Loucy (cell line): ENCODE measurements around the gene ZSCAN5B.
"Not testable (repeated sequence)": the region's sequence is repeated elsewhere in the genome, so short reads cannot be mapped to it uniquely, and the experiment has no call there.

Experiments used
- H2AFZ ChIP-seq: fragments of 200-600 bp; sonication (generic); 2 replicates; pipeline ENCODE4 v1.6.0; 2016; ENCODE audit warnings: antibody characterized with exemption, mild to moderate bottlenecking, low read length, moderate library complexity
- H3F3A ChIP-seq: fragments of 200-600 bp; 2 replicates; pipeline ENCODE4 v1.6.0; 2016; ENCODE audit warnings: antibody characterized with exemption, low read depth, mild to moderate bottlenecking
- H3K27me3 ChIP-seq: fragments of 200-600 bp; sonication (generic); 2 replicates; pipeline ENCODE4 v1.6.1; 2014; ENCODE audit warnings: low read length, mild to moderate bottlenecking; ENCODE audit not compliant: insufficient read depth, poor library complexity, severe bottlenecking
- H3K36me3 ChIP-seq: fragments of 200-600 bp; sonication (generic); 2 replicates; pipeline ENCODE4 v1.6.1; 2016; ENCODE audit warnings: low read length; ENCODE audit not compliant: insufficient read depth
- H3K4me1 ChIP-seq: fragments of 200-600 bp; sonication (generic); 2 replicates; pipeline ENCODE4 v1.5.1; 2014; ENCODE audit warnings: low read length, mild to moderate bottlenecking; ENCODE audit not compliant: insufficient read depth, poor library complexity, severe bottlenecking
- H3K4me2 ChIP-seq: fragments of 200-600 bp; sonication (generic); 2 replicates; pipeline ENCODE4 v1.6.0; 2014; ENCODE audit warnings: antibody characterized with exemption, low read length, low read depth, mild to moderate bottlenecking; ENCODE audit not compliant: poor library complexity, severe bottlenecking
- H3K4me3 ChIP-seq: fragments of 200-600 bp; sonication (generic); 2 replicates; pipeline ENCODE4 v1.5.1; 2014; ENCODE audit warnings: low read length, mild to moderate bottlenecking, mixed read lengths; ENCODE audit not compliant: poor library complexity, severe bottlenecking
- H3K79me2 ChIP-seq: fragments of 200-600 bp; sonication (generic); 2 replicates; pipeline ENCODE4 v1.6.1; 2014; ENCODE audit warnings: low read length; ENCODE audit not compliant: insufficient read depth
- H3K9ac ChIP-seq: fragments of 200-600 bp; sonication (generic); 2 replicates; pipeline ENCODE4 v1.6.0; 2014; ENCODE audit warnings: mild to moderate bottlenecking, low read depth, low read length, moderate library complexity; ENCODE audit not compliant: poor library complexity, severe bottlenecking
- H3K9me2 ChIP-seq: fragments of 200-600 bp; sonication (generic); replicated peaks from 2 replicates; pipeline ENCODE4 v1.6.1; 2016; ENCODE audit warnings: low read depth, low read length, mixed read lengths
- H3K9me3 ChIP-seq: fragments of 200-600 bp; sonication (generic); 2 replicates; pipeline ENCODE4 v1.6.1; 2014; ENCODE audit warnings: mild to moderate bottlenecking, antibody characterized with exemption, low read length, low read depth; ENCODE audit not compliant: insufficient read depth
- H4K20me1 ChIP-seq: fragments of 200-600 bp; sonication (generic); 2 replicates; pipeline ENCODE4 v1.6.0; 2014; ENCODE audit warnings: antibody characterized with exemption, low read length, mild to moderate bottlenecking; ENCODE audit not compliant: insufficient read depth, poor library complexity, severe bottlenecking
- CTCF ChIP-seq: fragments of 200-600 bp; sonication (generic); conservative IDR thresholded peaks from 2 replicates; pipeline ENCODE4 v1.5.1; 2014; ENCODE audit warnings: mild to moderate bottlenecking, antibody characterized with exemption, low read length
- EZH2phosphoT487 ChIP-seq: fragments of 200-600 bp; IDR thresholded peaks from 2 replicates; pipeline ENCODE4 v1.6.1; 2018; ENCODE audit warnings: antibody characterized with exemption, mild to moderate bottlenecking, moderate library complexity, borderline replicate concordance

Gene ZSCAN5B

GRCh38 chr19:56176881-56177280 lies 20.7 kb downstream of the ZSCAN5B start:
- Histone ChIP-seq H3K9me2 (no peaks in the 10 kb centered on the region), H4K20me1 (no peaks in the 10 kb centered on the region), H3K27me3 (no peaks in the 10 kb centered on the region), H3K4me2 (no peak overlapping the region), H3K4me1 (no peaks in the 10 kb centered on the region), H3K36me3 (no peaks in the 10 kb centered on the region), H3K9ac (no peak overlapping the region), H3K79me2 (no peaks in the 10 kb centered on the region), H3F3A (no peaks in the 10 kb centered on the region), H2AFZ (no peak overlapping the region), H3K9me3 (no peaks in the 10 kb centered on the region), H3K4me3 (no peak overlapping the region)
- no peak for TF ChIP-seq EZH2phosphoT487
- TF ChIP-seq CTCF = no peak

GRCh38 chr19:56176310-56176709 lies 21.3 kb downstream of the ZSCAN5B start:
- H3K4me1 ChIP-seq, H3K27me3 ChIP-seq, H3K4me2 ChIP-seq, H3K9me3 ChIP-seq, H2AFZ ChIP-seq, H3F3A ChIP-seq, H4K20me1 ChIP-seq, H3K36me3 ChIP-seq, H3K9me2 ChIP-seq, H3K4me3 ChIP-seq, H3K79me2 ChIP-seq, H3K9ac ChIP-seq: not testable (repeated sequence)

GRCh38 chr19:56175861-56176307 lies 21.7 kb downstream of the ZSCAN5B start, which contains the start of gene GALP:
Gene GALP, plus strand, starts transcription at chr19:56176008. Its CDS starts 1,101 bp downstream, at chr19:56177109.
- not testable (repeated sequence) for H3K4me3 ChIP-seq, H2AFZ ChIP-seq, H3K27me3 ChIP-seq, H3K79me2 ChIP-seq, H3K9me3 ChIP-seq, H3K4me2 ChIP-seq, H4K20me1 ChIP-seq, H3K4me1 ChIP-seq, H3F3A ChIP-seq, H3K9ac ChIP-seq, H3K36me3 ChIP-seq, H3K9me2 ChIP-seq

- Histone ChIP-seq H3K36me3 (no peaks in the 10 kb centered on the region), H4K20me1 (no peaks in the 10 kb centered on the region), H3F3A (no peaks in the 10 kb centered on the region; the same call in 1 of the 2 replicates), H3K9me2 (no peaks in the 10 kb centered on the region), H3K79me2 (no peaks in the 10 kb centered on the region), H3K27me3 (no peaks in the 10 kb centered on the region), H3K4me2 (no peak overlapping the region), H3K4me3 (no peak overlapping the region), H3K4me1 (no peaks in the 10 kb centered on the region), H3K9ac (no peak overlapping the region), H2AFZ (no peak overlapping the region), H3K9me3 (no peaks in the 10 kb centered on the region)
- TF ChIP-seq CTCF (no peak), EZH2phosphoT487 (no peak)
Measured at GRCh38 chr19:56174550-56174949, 23.0 kb downstream of the ZSCAN5B start.
